Calu3 (cell line): ENCODE measurements around the gene EBPL. TPM values are rescaled to one million over a fixed set of nuclear protein-coding genes. Genes with fewer than 3 reads are reported as not detected.
"Not testable (repeated sequence)": the region's sequence is repeated elsewhere in the genome, so short reads cannot be mapped to it uniquely, and the experiment has no call there.

Experiments used
- BruUV-seq: library from RNA; stranded (reverse); fragments of 400-500 nt; replicated peaks from 2 replicates; lab custom pipeline; 2021; lab: Mats Ljungman, UMichigan
- CTCF ChIA-PET: fragments of 300-600 bp; sonication (Branson Sonifier 250); formaldehyde crosslinking; loops from one replicate; lab custom pipeline; 2022; ENCODE audit warnings: antibody characterized with exemption; lab: Charles Lee
- DNase-seq: peaks from one replicate; pipeline ENCODE4 v3.0.0; 2022
- H3K27ac Mint-ChIP-seq: one replicate; pipeline ENCODE4 v1.8.0; 2022; ENCODE audit warnings: mixed read lengths; ENCODE audit not compliant: unreplicated experiment
- H3K27me3 Mint-ChIP-seq: one replicate; pipeline ENCODE4 v1.8.0; 2022; ENCODE audit warnings: mixed read lengths; ENCODE audit not compliant: unreplicated experiment
- H3K36me3 Mint-ChIP-seq: one replicate; pipeline ENCODE4 v1.8.0; 2022; ENCODE audit warnings: mild to moderate bottlenecking, moderate library complexity, mixed read lengths; ENCODE audit not compliant: insufficient read depth, unreplicated experiment
- H3K4me1 Mint-ChIP-seq: one replicate; pipeline ENCODE4 v1.8.0; 2022; ENCODE audit warnings: mild to moderate bottlenecking, low read depth, mixed read lengths; ENCODE audit not compliant: unreplicated experiment
- H3K4me3 Mint-ChIP-seq: one replicate; pipeline ENCODE4 v1.8.0; 2022; ENCODE audit warnings: mild to moderate bottlenecking, low read depth, moderate library complexity, mixed read lengths; ENCODE audit not compliant: unreplicated experiment
- H3K9me3 Mint-ChIP-seq: one replicate; pipeline ENCODE4 v1.8.0; 2022; ENCODE audit warnings: low read depth, mixed read lengths; ENCODE audit not compliant: unreplicated experiment
- intact Hi-C: fragments of 100-400 bp; cut with micrococcal nuclease; formaldehyde crosslinking; loops from one replicate; pipeline ENCODE4 v1.10.0; 2022; ENCODE audit not compliant: unreplicated experiment
- total RNA-seq: library from RNA; stranded (reverse); gene quantifications from 2 replicates; pipeline ENCODE4 v1.2.3, GENCODE V29; 2022
- TF ChIP-seq, protein P1 (sequence below): fragments of 200-600 bp; IDR thresholded peaks from one replicate; pipeline ENCODE4 v1.8.0; 2022; ENCODE audit warnings: antibody characterized with exemption; ENCODE audit not compliant: unreplicated experiment

The EBPL gene
- total RNA-seq, 1 experiment from 2014 or later = 43.9 TPM

DNA sequence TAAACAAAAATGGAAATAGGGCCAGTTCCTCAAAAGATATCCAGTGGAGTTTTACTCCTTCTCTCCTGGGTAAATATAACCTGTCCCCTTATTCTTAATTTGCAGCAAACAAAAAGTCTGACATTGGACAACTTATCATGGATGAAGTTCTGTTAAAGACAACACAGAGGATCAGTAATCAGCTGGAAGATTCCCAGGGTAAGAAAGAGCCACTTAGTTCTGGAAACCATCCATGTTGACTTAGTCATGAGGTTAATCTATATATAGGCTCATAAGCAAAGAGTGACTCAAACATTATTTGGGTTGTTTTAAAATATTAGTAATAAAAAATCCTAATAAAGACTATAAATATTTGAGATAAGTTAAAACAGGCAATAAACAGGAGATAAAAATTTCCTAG, 40.5 kb upstream of the EBPL start:
- TF ChIP-seq, protein P1, sequence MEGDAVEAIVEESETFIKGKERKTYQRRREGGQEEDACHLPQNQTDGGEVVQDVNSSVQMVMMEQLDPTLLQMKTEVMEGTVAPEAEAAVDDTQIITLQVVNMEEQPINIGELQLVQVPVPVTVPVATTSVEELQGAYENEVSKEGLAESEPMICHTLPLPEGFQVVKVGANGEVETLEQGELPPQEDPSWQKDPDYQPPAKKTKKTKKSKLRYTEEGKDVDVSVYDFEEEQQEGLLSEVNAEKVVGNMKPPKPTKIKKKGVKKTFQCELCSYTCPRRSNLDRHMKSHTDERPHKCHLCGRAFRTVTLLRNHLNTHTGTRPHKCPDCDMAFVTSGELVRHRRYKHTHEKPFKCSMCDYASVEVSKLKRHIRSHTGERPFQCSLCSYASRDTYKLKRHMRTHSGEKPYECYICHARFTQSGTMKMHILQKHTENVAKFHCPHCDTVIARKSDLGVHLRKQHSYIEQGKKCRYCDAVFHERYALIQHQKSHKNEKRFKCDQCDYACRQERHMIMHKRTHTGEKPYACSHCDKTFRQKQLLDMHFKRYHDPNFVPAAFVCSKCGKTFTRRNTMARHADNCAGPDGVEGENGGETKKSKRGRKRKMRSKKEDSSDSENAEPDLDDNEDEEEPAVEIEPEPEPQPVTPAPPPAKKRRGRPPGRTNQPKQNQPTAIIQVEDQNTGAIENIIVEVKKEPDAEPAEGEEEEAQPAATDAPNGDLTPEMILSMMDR = no peak
- DNase-seq = no peak
- no TSS peak for BruUV-seq
- no peaks in the 10 kb centered on the region for H3K9me3 Mint-ChIP-seq
- H3K27ac Mint-ChIP-seq = no peak overlapping the region
- H3K27me3 Mint-ChIP-seq = no peaks in the 10 kb centered on the region
- intact Hi-C loops = no loop called here
- H3K36me3 Mint-ChIP-seq = peaks cover 12% of the 10 kb centered on the region
- no peaks in the 10 kb centered on the region for H3K4me1 Mint-ChIP-seq
- CTCF ChIA-PET = no interaction called here
- no peak overlapping the region for H3K4me3 Mint-ChIP-seq

DNA sequence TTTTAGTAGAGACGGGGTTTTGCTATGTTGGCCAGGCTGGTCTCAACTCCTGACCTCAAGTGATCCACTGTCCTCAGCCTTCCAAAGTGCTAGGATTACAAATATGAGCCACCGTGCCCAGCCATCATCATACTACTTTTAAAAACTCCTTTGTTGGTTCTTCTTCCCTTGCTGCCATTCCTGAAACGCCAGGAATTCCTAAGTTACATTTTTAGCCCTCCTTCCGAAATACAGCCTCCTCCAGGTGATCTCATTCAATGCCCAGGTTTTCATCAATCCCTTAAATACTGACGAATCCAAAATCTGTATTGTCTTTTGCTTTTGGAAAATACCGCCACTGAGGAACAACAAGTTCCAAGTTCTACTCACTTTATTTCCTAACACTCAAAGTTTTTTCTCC, 25.3 kb upstream of the EBPL start:
- H3K27me3 Mint-ChIP-seq = no peaks in the 10 kb centered on the region
- no peak for DNase-seq
- BruUV-seq = no TSS peak
- TF ChIP-seq, protein P1 = no peak
- no peak overlapping the region for H3K27ac Mint-ChIP-seq
- peaks cover 9% of the 10 kb centered on the region for H3K36me3 Mint-ChIP-seq
- H3K4me1 Mint-ChIP-seq = no peaks in the 10 kb centered on the region
- H3K9me3 Mint-ChIP-seq = peaks cover 2% of the 10 kb centered on the region
- no peak overlapping the region for H3K4me3 Mint-ChIP-seq
- CTCF ChIA-PET = no interaction called here
- intact Hi-C loops = no loop called here

DNA sequence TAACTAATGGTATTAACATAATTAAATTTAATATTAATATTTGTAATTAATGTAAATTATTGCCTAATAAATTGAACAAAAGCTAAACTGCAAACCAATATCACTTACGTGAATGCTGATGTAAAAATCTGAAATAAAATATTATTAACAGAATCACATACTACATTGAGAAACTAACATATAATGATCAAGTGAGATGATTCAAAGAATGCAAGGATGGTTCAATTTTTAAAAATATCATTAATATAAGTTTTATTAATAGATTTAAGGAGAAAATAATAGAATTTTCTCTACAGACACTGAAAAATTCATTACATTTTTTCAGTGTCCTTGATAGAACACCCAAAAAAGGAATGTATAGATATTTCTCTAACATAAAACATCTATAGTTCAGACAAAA, 23.5 kb upstream of the EBPL start:
- CTCF ChIA-PET = no interaction called here
- DNase-seq = no peak
- intact Hi-C loops = no loop called here
- BruUV-seq = no TSS peak
- Mint-ChIP-seq H3K4me1 (no peaks in the 10 kb centered on the region), H3K9me3 (peaks cover 2% of the 10 kb centered on the region), H3K36me3 (no peaks in the 10 kb centered on the region), H3K4me3 (no peak overlapping the region), H3K27me3 (no peaks in the 10 kb centered on the region), H3K27ac (no peak overlapping the region)
- TF ChIP-seq, protein P1 = no peak

DNA sequence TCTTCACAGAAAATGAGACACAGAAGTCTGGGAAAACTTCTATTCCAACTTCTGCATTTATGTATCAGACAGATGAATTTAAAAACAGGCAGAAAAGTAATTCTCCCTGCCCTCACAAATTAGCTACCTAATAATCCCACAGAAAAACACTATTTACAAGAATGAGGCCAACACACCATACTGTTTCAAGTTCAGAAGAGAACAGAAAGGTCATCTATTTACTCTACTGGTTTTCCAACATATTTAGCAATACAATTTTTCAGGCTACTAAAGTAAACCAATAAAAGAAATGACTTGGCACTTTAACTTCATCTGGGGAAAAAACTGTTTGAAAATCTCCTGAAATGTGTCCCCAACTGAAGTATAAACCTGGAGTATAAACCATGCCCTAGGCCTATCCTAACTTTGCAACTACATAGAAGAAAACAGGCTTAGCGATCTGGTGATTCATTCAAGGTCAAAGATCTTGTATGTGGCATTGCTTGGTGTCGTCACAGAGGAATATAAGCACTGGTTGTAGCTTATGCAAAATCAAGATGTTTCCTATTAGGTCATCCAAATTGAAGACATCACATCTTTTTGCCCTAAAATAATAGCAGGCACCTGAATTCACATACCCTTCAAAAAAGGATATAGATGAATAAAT, 20.1 kb upstream of the EBPL start:
- Mint-ChIP-seq H3K4me3 (no peak overlapping the region), H3K9me3 (no peaks in the 10 kb centered on the region), H3K27ac (no peak overlapping the region), H3K27me3 (no peaks in the 10 kb centered on the region), H3K4me1 (no peaks in the 10 kb centered on the region), H3K36me3 (no peaks in the 10 kb centered on the region)
- TF ChIP-seq, protein P1 = no peak
- no TSS peak for BruUV-seq
- CTCF ChIA-PET = no interaction called here
- DNase-seq = no peak
- intact Hi-C loops = no loop called here

DNA sequence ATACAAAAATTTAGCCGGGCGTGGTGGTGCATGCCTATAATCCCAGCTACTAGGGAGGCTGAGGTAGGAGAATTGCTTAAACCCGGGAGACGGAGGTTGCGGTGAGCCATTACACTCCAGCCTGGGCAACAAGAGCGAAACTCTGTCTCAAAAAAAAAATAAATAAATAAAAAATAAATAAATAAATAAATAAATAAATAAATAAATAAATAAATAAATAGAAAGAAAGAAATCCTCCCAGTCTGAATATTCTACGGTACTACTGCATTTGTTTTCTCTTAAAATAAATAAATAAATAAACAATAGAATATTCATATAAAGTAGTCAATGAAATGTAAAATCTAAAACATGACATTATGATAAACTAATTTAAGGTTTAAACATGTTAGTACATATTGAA, 13.0 kb upstream of the EBPL start:
- intact Hi-C loops, H3K4me1 Mint-ChIP-seq, H3K27me3 Mint-ChIP-seq, H3K36me3 Mint-ChIP-seq, BruUV-seq, CTCF ChIA-PET, H3K9me3 Mint-ChIP-seq, H3K27ac Mint-ChIP-seq, H3K4me3 Mint-ChIP-seq, DNase-seq: not testable (repeated sequence)
